H7 (cell line): Measurements from ENCODE around the gene MTM1. TPM values are rescaled to one million over a fixed set of nuclear protein-coding genes. Genes with fewer than 3 reads are reported as not detected.

Source experiments
- DNase-seq: peaks from one replicate; pipeline ENCODE4 v3.0.0; 2012
- H3K27me3 ChIP-seq: 2 replicates; pipeline ENCODE4 v1.6.0; 2011; ENCODE audit warnings: mild to moderate bottlenecking, low read length; ENCODE audit not compliant: control insufficient read depth, insufficient read depth
- H3K36me3 ChIP-seq: replicated peaks from 2 replicates; pipeline ENCODE4 v1.5.1; 2011; ENCODE audit warnings: low read length; ENCODE audit not compliant: control insufficient read depth, insufficient read depth
- H3K4me3 ChIP-seq: 2 replicates; pipeline ENCODE4 v1.5.1; 2011; ENCODE audit warnings: low read depth, mild to moderate bottlenecking, control low read depth, low read length, moderate library complexity; ENCODE audit not compliant: insufficient read depth
- total RNA-seq: library from RNA; depleted of rRNA; stranded (reverse); fragments of >200 nt; shearing (Covaris generic); gene quantifications from 2 replicates; pipeline ENCODE4 v1.2.3, GENCODE V29; 2014

The MTM1 gene
- total RNA-seq, 1 experiment from 2014 or later, result 15.9 TPM

DNA sequence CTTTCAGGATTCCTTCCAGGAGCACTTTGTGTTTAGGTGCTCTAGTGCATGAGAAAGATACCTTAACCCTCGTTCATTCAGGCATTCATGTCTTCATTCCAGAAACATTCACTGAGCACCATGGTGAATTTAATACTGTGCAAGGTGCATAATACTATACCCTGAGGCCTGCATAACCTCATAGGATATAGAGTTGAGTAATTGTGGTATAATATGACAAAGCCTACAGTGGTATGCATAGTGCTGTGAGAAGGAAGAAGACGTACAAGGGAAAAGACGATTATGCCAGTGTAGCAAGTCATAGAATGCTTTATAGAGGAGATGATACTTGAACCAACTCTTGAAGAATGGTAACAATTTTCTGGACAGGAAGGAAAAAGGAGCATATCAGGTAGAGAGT lies 34.3 kb downstream of the MTM1 start:
- DNase-seq, result no peak
- Histone ChIP-seq H3K36me3 (no peaks in the 10 kb centered on the region), H3K27me3 (no peaks in the 10 kb centered on the region), H3K4me3 (no peak overlapping the region)

DNA sequence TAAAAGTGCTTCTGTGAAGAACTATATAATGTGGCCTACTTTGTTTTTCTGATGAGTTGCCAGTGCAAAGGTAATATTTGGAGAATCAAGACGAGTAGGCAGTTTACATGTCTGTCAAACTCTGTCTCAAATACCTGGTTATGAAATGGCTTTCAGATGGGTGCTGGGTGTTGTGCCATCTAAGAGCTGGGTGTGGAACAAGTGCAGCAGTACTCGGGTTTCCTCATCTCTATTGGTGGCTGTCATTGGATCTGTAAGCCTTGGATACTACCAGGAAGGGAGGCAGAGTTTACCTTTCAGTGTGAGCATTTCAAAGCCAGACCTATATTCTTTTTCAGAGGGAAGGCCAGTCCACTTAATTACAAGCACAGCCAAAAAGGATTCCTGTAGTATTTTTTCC lies 37.2 kb downstream of the MTM1 start:
- H3K36me3 ChIP-seq, result no peaks in the 10 kb centered on the region
- DNase-seq, result no peak
- no peak overlapping the region for H3K4me3 ChIP-seq
- no peaks in the 10 kb centered on the region for H3K27me3 ChIP-seq

DNA sequence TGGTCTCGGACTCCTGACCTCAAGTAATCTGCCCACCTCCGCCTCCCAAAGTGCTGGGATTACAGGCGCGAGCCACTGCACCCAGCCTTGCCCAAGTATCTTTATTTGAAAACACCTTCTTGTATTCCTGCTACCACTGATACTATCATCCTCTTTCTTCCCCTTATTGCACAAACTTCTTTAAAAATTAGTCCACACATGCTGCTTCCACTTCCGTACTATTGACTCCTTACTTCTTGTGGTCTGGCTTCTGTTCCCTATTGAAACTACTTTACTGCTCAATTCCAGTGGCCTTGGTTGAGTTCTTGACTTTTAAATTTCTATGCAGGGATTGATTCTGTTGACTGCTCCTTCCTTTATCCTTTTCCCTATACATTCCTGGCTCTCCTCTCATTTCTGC lies 38.8 kb downstream of the MTM1 start:
- Histone ChIP-seq H3K27me3 (no peaks in the 10 kb centered on the region), H3K36me3 (no peaks in the 10 kb centered on the region), H3K4me3 (no peak overlapping the region)
- no peak for DNase-seq

DNA sequence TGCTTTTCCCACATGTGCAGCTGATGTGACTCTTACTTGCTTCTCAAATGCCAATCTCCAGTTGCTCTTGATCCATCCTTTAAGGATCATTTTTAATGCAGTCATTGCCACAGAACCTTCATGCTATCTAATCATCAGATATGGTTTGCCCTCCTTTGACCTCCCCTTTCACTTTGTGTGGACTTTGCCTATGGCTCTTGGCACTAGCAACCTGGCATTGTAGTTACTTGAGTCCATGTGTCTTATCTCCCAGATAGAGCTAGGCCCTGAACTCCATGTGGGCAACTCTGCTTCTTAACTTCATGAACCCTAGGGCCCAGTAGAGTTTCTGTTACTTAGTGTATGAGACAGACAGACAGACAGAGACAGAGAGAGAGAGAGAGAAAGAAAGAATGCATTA lies 41.6 kb downstream of the MTM1 start:
- no peak for DNase-seq
- H3K36me3 ChIP-seq, result no peaks in the 10 kb centered on the region; the same call in 1 of the 2 replicates
- no peak overlapping the region for H3K4me3 ChIP-seq
- no peaks in the 10 kb centered on the region for H3K27me3 ChIP-seq

DNA sequence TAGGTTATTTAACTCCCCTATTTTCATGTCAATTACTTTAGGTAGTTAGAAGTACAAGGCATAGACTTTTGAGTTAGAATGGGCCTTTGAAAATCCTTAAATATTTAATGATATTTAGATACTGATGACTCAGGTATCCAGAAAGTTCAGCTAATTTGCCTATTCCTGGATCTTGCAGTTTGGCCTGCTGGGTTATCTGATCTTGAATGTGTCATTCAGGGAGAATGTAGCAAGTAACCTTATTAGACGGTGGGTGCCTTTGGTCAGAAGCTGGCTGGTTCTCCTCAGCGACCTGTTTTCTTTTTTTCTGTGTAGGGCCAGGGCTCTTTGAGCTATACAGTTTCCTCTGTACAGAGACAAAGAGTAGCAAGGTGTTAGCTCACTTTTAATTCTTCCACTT lies 42.0 kb downstream of the MTM1 start:
- no peak for DNase-seq
- Histone ChIP-seq H3K4me3 (no peak overlapping the region), H3K36me3 (no peaks in the 10 kb centered on the region; the same call in 1 of the 2 replicates), H3K27me3 (no peaks in the 10 kb centered on the region)

DNA sequence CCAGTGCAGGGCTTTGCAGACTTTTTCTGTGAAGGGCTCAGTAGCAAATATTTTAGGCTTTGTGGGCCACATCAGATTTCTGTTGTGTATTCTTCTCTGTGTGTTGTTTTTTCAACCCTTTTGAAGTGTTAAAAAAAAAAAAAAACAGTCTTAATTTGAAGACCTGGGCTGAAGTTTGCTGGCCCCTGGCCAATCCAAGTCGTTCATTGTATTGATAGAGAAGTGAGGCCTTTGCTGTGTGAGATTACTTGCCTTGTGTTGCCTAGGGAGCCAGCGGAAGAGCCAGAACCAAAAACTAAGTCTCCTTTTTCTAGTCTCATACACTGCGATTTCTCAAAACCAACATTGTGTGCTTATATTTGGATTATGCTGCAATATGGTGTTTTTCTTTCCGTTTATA lies 46.9 kb downstream of the MTM1 start:
- H3K4me3 ChIP-seq, result no peak overlapping the region
- H3K27me3 ChIP-seq, result no peaks in the 10 kb centered on the region
- DNase-seq, result no peak
- peaks cover 3% of the 10 kb centered on the region; the same call in 1 of the 2 replicates for H3K36me3 ChIP-seq

DNA sequence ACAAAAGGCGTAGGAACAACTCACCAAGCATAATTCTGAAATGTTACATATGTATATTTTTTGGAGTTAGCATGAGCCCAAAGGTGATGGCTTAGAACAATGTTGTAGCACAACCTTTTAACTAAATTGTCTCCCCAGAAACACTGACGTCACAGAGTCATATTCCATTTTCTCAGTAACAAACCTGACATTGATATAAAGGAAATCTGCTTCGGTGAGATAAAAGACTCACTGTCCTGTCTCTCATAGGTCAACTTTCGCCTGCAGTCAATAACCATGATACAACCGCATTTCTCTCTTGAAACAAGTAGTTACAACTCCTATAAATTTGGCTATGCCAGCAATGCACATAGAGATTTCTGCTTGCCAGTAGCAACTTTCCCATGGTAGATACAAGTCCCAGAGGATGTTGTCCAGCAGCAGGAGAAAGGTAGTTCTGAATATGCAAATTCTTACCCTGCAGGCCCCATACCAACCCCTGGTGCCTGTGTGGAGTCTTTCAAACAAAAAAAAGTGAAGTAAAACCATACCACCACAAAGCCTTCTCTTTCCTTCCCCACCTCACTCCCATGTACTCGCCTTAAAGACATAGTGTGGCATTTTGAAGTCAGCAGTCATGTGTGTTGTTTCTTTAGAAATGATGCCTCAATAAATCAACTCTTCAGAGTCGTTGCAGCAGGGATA lies 47.9 kb downstream of the MTM1 start:
- H3K4me3 ChIP-seq, result no peak overlapping the region
- H3K36me3 ChIP-seq, result peaks cover 3% of the 10 kb centered on the region
- DNase-seq, result peak; percentile 16
- no peaks in the 10 kb centered on the region for H3K27me3 ChIP-seq

DNA sequence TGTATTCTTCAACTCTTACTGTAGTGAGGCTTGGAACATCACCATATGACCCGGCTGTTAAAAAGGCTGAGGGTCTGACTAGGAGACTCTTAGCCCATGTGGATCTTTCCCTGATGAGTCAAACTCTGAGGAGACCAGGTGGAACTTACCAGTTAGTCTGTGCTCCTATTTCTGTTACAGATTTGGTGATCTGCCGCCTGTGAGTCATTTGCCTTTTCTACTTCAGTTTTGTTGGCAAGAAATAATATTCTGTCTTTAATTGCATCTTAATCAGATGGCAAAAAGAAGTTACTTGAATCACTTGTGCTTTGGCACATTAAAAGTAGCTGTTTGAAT lies 48.4 kb downstream of the MTM1 start:
- H3K27me3 ChIP-seq, result no peaks in the 10 kb centered on the region
- H3K36me3 ChIP-seq, result peaks cover 3% of the 10 kb centered on the region
- H3K4me3 ChIP-seq, result no peak overlapping the region
- no peak for DNase-seq

DNA sequence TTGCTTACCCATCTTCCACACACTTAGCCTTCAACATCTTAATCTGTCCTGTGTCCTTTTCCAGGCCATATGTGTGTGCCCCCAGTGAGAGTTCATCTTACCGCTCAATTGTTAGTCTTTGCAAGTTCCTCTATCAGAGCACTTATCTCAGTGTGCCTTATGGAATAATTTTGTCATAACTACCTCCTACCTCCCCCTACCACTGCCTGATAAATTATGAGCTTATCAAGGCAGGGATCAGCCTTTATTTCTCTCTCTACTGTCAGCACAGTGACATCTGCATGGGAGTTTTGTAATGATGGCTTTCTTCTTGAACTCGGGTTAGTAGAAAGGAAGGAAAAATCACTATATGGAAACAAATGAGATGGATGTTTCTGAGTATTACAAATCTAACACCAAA lies 53.2 kb downstream of the MTM1 start:
- no peak for DNase-seq
- Histone ChIP-seq H3K27me3 (no peaks in the 10 kb centered on the region), H3K36me3 (peaks cover 3% of the 10 kb centered on the region), H3K4me3 (no peak overlapping the region)

DNA sequence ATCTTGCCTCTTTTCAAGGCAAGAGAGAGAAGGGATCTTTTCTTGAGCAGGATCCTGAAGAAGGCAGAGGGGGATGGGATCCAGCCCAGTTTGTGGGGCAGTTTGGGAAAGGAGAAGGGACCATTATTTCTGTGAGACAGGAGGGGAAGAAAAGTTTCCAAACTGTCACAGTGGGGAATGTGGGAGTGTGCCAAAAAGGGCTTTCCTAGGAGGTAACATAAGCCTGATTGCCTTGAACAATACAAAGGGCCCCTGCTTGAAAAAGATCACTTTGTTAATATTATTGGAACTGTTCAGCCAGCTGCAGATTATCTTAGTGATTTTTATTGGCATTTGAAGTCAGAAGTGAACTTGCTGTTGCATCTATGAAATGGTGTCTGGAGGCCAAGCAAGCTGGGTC lies 55.2 kb downstream of the MTM1 start:
- H3K4me3 ChIP-seq, result no peak overlapping the region
- peaks cover 3% of the 10 kb centered on the region for H3K36me3 ChIP-seq
- no peaks in the 10 kb centered on the region for H3K27me3 ChIP-seq
- no peak for DNase-seq

DNA sequence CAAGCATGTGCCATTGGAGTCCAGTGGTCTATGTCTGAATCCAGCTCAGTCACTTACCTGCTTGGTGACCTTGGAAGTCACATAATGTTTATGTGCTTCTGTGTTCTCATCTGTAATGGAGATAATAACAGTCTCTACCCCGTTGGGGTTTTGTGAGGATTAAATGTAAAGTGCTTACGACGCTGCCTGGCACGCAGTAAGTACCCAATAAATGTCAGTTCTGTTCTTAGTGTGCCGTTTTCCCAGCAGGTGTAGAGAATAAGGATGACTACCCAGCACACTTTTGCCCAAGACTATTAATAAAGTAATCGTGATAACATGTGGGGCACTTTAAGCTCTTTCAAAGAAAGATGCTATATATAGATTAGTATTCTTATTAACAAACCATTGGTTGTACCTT lies 56.7 kb downstream of the MTM1 start:
- Histone ChIP-seq H3K4me3 (no peak overlapping the region), H3K27me3 (no peaks in the 10 kb centered on the region), H3K36me3 (peaks cover 3% of the 10 kb centered on the region)
- no peak for DNase-seq

DNA sequence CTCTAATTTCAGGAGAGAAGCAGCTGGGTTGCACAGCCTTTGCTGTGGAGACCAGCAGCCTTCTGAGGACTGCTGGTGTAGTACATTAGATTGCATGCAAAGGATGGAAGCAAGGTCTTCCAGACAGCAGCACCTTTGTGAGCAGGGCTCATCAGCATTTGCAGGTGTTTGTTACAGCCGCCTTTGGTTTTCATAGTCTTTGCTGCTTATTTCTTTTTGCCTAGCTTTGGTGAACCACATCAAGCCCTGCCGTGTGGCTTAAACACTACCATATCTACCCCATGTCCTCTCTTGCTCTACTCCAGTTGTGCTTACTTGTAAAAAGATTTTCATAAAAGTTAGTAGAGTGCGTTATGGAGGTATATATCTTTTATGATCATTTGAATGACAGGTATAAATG lies 57.5 kb downstream of the MTM1 start:
- no peak overlapping the region for H3K4me3 ChIP-seq
- no peak for DNase-seq
- H3K27me3 ChIP-seq, result no peaks in the 10 kb centered on the region
- H3K36me3 ChIP-seq, result peaks cover 1% of the 10 kb centered on the region

DNA sequence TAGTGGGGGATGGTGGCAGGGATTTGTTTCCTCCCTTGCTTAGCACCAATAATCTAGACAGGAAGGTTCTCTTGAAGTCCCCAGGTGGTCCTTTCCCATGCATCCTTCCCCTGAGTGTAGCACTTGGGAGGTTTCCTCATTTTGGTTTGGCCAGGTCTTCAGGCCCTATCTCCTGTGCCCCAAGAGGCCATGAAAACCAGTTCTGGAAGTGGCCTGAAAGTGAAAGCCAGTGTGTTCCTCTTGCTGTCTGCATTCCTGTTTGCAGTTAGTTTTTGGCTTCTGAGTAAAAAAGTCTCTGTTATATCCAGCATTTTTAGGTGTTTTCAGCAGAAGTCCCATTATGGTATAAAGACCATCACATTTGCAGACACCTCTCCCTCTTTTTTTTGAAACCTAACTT lies 59.5 kb downstream of the MTM1 start:
- peaks cover 1% of the 10 kb centered on the region; the same call in 1 of the 2 replicates for H3K36me3 ChIP-seq
- DNase-seq, result no peak
- H3K27me3 ChIP-seq, result no peaks in the 10 kb centered on the region
- H3K4me3 ChIP-seq, result no peak overlapping the region

DNA sequence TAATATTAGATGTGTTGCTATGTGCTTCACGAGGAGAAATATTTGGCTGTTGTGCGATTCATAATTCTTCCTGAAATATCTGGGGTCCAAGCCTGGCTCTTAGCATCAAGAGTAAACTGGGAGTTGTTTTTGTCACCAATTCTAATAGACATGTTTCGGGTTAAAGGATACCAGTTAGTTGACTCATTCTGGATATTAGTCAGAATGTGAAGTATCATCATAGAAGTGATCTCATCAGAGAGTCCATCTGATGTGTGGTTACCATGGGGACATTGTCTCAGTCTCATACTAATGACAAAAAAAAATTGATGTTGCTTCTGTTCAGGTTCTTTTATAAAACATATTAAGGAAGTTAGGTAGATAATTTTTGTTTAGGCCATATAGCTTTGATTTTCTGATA lies 67.5 kb downstream of the MTM1 start:
- DNase-seq, result no peak
- no peaks in the 10 kb centered on the region for H3K27me3 ChIP-seq
- no peaks in the 10 kb centered on the region for H3K36me3 ChIP-seq
- H3K4me3 ChIP-seq, result no peak overlapping the region

DNA sequence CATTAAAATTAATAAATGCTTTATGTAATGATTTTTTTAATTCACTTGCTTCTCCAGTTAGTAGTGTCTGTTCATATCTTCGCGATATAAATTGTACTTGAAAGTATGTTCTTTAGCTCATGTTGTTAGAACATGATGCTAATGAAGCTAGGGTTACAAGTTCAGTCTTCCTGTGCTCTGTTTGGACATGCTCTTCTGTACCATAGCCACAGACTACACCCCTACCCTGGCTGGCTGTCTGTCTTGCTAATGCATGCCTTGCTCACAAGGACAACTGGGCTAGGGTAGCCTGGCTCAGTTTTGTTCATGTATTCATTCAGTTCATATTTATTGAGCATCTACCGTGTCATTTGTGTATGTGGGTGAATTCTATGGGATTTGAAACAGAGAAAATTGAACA lies 74.0 kb downstream of the MTM1 start:
- Histone ChIP-seq H3K36me3 (peaks cover 4% of the 10 kb centered on the region), H3K4me3 (no peak overlapping the region), H3K27me3 (no peaks in the 10 kb centered on the region)
- no peak for DNase-seq

DNA sequence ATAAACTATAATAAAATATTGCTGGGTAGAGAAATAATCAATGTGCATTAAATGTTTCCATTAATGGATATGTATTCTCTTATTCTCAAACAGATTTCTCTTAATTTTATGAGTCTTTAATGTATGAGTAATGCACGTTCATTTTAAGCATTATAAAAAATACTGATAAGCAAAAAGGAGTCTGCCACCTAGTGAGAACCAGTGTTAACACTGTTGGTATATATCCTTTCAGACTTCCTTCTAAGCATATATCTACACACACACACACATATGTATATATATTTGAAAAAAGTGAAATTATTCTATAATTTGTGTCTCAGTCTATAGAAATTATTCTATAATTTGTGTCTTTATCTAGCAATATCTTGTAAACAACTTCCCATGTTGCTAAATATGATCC lies 74.8 kb downstream of the MTM1 start:
- no peaks in the 10 kb centered on the region for H3K27me3 ChIP-seq
- DNase-seq, result no peak
- peaks cover 4% of the 10 kb centered on the region for H3K36me3 ChIP-seq
- H3K4me3 ChIP-seq, result no peak overlapping the region
